IMR-90 (cell line): ENCODE results near the gene CFAP300. TPM values are rescaled to one million over a fixed set of nuclear protein-coding genes. Genes with fewer than 3 reads are reported as not detected.

ENCODE experiments used
- ATAC-seq: fragments of 200-7000 bp; cut with Tn5 transposase; 2 replicates; pipeline ENCODE4 v1.9.1; 2020; ENCODE audit warnings: low read depth, mild to moderate bottlenecking, moderate library complexity
- BruUV-seq: library from RNA; stranded (reverse); fragments of 400-500 nt; replicated peaks from 2 replicates; lab custom pipeline; 2021; lab: Mats Ljungman, UMichigan
- CTCF ChIA-PET: fragments of 300-600 bp; formaldehyde crosslinking; extraction: SDS; loops from one replicate; lab custom pipeline; 2021; ENCODE audit warnings: antibody characterized with exemption; lab: Yijun Ruan, JAX
- POLR2A ChIA-PET: fragments of 300-600 bp; sonication (Branson Sonifier 250); formaldehyde crosslinking; loops from one replicate; lab custom pipeline; 2022; ENCODE audit warnings: antibody characterized with exemption; ENCODE audit not compliant: unreplicated experiment; lab: Charles Lee
- DNase-seq: peaks from one replicate; pipeline ENCODE4 v3.0.0; 2013
- H2AFZ ChIP-seq: replicated peaks from 2 replicates; pipeline ENCODE3; 2013; ENCODE audit warnings: low read length, mild to moderate bottlenecking; ENCODE audit not compliant: poor library complexity
- H2AK5ac ChIP-seq: 2 replicates; pipeline ENCODE4 v1.6.1; 2013; ENCODE audit warnings: low read depth, low read length, inconsistent platforms
- H2AK9ac ChIP-seq: replicated peaks from 2 replicates; pipeline ENCODE3; 2013; ENCODE audit warnings: mild to moderate bottlenecking, low read depth, low read length, moderate library complexity; ENCODE audit not compliant: poor library complexity
- H2BK120ac ChIP-seq: 2 replicates; pipeline ENCODE4 v1.6.1; 2013; ENCODE audit warnings: low read depth, low read length, inconsistent platforms
- H2BK15ac ChIP-seq: 3 replicates; pipeline ENCODE4 v1.6.1; 2013; ENCODE audit warnings: low read depth, low read length, inconsistent platforms
- H2BK20ac ChIP-seq: 2 replicates; pipeline ENCODE4 v1.6.1; 2013; ENCODE audit warnings: low read depth, mild to moderate bottlenecking, inconsistent platforms, low read length, moderate library complexity
- H2BK5ac ChIP-seq: 2 replicates; pipeline ENCODE4 v1.6.1; 2013; ENCODE audit warnings: mild to moderate bottlenecking, low read depth, low read length, inconsistent platforms; ENCODE audit not compliant: poor library complexity, severe bottlenecking
- H3K14ac ChIP-seq: replicated peaks from 2 replicates; pipeline ENCODE4 v1.6.1; 2013; ENCODE audit warnings: low read depth, low read length, inconsistent platforms
- H3K18ac ChIP-seq: 2 replicates; pipeline ENCODE4 v1.6.1; 2013; ENCODE audit warnings: low read depth, low read length, control low read depth
- H3K23ac ChIP-seq: 2 replicates; pipeline ENCODE4 v1.6.1; 2013; ENCODE audit warnings: low read depth, low read length, inconsistent platforms
- H3K27ac ChIP-seq: 2 replicates; pipeline ENCODE4 v1.5.1; 2013; ENCODE audit warnings: mild to moderate bottlenecking, control low read depth, low read length; ENCODE audit not compliant: insufficient read depth
- H3K27me3 ChIP-seq: 2 replicates; pipeline ENCODE4 v1.6.1; 2013; ENCODE audit warnings: low read length; ENCODE audit not compliant: control insufficient read depth, insufficient read depth
- H3K36me3 ChIP-seq: 2 replicates; pipeline ENCODE4 v1.6.1; 2013; ENCODE audit warnings: low read length, mixed read lengths; ENCODE audit not compliant: control insufficient read depth, insufficient read depth
- H3K4ac ChIP-seq: 2 replicates; pipeline ENCODE4 v1.6.1; 2013; ENCODE audit warnings: low read depth, low read length, inconsistent platforms
- H3K4me1 ChIP-seq: 2 replicates; pipeline ENCODE4 v1.6.1; 2013; ENCODE audit warnings: low read length, mixed read lengths; ENCODE audit not compliant: control insufficient read depth, insufficient read depth
- H3K4me2 ChIP-seq: 2 replicates; pipeline ENCODE4 v1.6.1; 2013; ENCODE audit warnings: low read depth, mild to moderate bottlenecking, control low read depth, low read length, moderate library complexity
- H3K4me3 ChIP-seq: 2 replicates; pipeline ENCODE4 v1.5.1; 2013; ENCODE audit warnings: low read depth, mild to moderate bottlenecking, control low read depth, low read length, moderate library complexity; ENCODE audit not compliant: insufficient read depth
- H3K56ac ChIP-seq: 2 replicates; pipeline ENCODE4 v1.6.1; 2013; ENCODE audit warnings: low read length, inconsistent platforms; ENCODE audit not compliant: insufficient read depth; ENCODE audit errors: extremely low read depth
- H3K79me1 ChIP-seq, 2 experiments: 2 replicates each; pipeline ENCODE4 v1.6.1; 2013; ENCODE audit warnings: low read length in 2 of 2, inconsistent platforms in 1 of 2, low read depth in 1 of 2
- H3K9ac ChIP-seq: 2 replicates; pipeline ENCODE4 v1.6.1; 2013; ENCODE audit warnings: low read depth, low read length, control low read depth
- H3K9me1 ChIP-seq: 2 replicates; pipeline ENCODE4 v1.6.1; 2013; ENCODE audit warnings: low read length, inconsistent platforms; ENCODE audit not compliant: insufficient read depth
- H3K9me3 ChIP-seq: 2 replicates; pipeline ENCODE4 v1.6.1; 2013; ENCODE audit warnings: low read length; ENCODE audit not compliant: control insufficient read depth, insufficient read depth
- H4K20me1 ChIP-seq: 2 replicates; pipeline ENCODE4 v1.6.1; 2013; ENCODE audit warnings: low read length, inconsistent platforms; ENCODE audit not compliant: insufficient read depth
- H4K5ac ChIP-seq: 2 replicates; pipeline ENCODE4 v1.6.1; 2013; ENCODE audit warnings: mild to moderate bottlenecking, low read depth, low read length, control low read depth
- H4K8ac ChIP-seq, 2 experiments: 2 replicates each; pipeline ENCODE4 v1.6.1; 2013; ENCODE audit warnings: low read depth in 2 of 2, low read length in 2 of 2, control low read depth in 1 of 2, inconsistent platforms in 1 of 2
- H4K91ac ChIP-seq: 2 replicates; pipeline ENCODE4 v1.6.1; 2013; ENCODE audit warnings: low read depth, low read length, inconsistent platforms; ENCODE audit not compliant: insufficient read depth
- CEBPB ChIP-seq: IDR thresholded peaks from 2 replicates; pipeline ENCODE4 v1.6.1; 2012; ENCODE audit warnings: low read depth, low read length, improper control_type of control experiment
- CHD1 ChIP-seq: IDR thresholded peaks from 2 replicates; pipeline ENCODE4 v1.6.1; 2012; ENCODE audit warnings: low read depth, low read length, improper control_type of control experiment
- WGBS, 2 experiments: methylation state at CpG; one replicate each; pipeline versions ENCODE4 v1.1.5 to v1.1.7; 2013; ENCODE audit warnings: missing lambda C conversion rate in 2 of 2; ENCODE audit not compliant: insufficient read length in 1 of 2; ENCODE audit errors: extremely low coverage in 2 of 2; 5-methylcytosine and 5-hydroxymethylcytosine counted together
- dilution Hi-C: fragments of 300-500 bp; cut with HindIII; formaldehyde crosslinking; loops from one replicate; pipeline ENCODE4 v1.14.3; 2018; ENCODE audit warnings: low sequenced_read_pairs; ENCODE audit not compliant: unreplicated experiment
- in situ Hi-C: fragments of 300-500 bp; cut with MboI; formaldehyde crosslinking; loops from 3 replicates; pipeline ENCODE4 v1.14.3; 2019; ENCODE audit warnings: low sequenced_read_pairs, inconsistent platforms, mixed read lengths
- intact Hi-C: fragments of 100-400 bp; cut with micrococcal nuclease; formaldehyde crosslinking; loops from 2 replicates; pipeline ENCODE4 v1.10.0; 2022
- polyA plus RNA-seq, 3 experiments: library from polyadenylated mRNA; depleted of rRNA; stranded (reverse); fragments of >200 nt; gene quantifications; 2 replicates each; pipeline ENCODE4 v1.2.3, GENCODE V29; 2012; ENCODE audit warnings: low replicate concordance in 1 of 3
- total RNA-seq: library from RNA; depleted of rRNA; stranded (reverse); fragments of >200 nt; gene quantifications from 2 replicates; pipeline ENCODE4 v1.2.3, GENCODE V29; 2012

The CFAP300 gene
- total and polyA plus RNA-seq, 2 of the 4 experiments (the other 2 are of a cell fraction), result 0.90 to 1.8 TPM

DNA sequence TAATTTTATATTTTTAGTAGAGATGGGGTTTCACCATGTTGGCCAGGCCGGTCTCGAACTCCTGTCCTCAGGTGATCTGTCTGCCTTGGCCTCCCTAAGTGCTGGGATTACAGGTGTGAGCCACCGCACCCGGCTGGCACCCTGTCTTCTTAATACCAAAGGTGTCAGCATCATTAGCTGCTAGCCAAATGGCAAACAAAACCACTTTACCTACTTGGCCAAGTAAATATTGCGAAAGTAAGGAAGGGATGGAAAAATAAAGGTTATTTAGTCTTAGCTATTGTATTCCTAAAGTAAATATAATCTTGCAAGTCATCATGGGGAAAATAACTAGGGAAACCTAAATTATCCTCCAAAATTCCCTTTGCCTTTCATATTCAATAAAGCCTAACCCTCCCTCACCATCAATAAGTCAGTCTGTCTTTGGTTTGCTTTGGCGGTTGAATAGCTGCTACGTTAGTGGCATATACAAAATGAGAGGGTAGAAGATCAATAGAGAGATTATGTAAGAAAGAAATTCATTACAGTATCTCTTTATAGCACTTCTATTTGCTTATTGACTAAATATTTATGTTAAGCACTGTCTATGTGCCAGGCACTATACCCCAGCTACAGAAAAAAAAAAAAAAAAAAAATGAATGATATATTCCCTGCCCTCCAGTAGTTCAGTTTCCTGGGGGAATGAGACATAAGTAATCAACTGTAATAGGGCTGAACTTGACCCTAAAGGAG, 40.2 kb upstream of the CFAP300 start:
- Histone ChIP-seq H3K4me2 (no peak overlapping the region), H4K8ac (no peak overlapping the region), H2BK15ac (no peak overlapping the region), H2BK5ac (no peak overlapping the region), H3K4ac (no peak overlapping the region), H4K5ac (no peak overlapping the region), H3K79me1 (no peaks in the 10 kb centered on the region), H2BK120ac (no peak overlapping the region), H2BK20ac (no peak overlapping the region), H3K9ac (no peak overlapping the region), H3K9me1 (peaks cover 9% of the 10 kb centered on the region; the same call in 1 of the 2 replicates), H3K23ac (no peak overlapping the region), H2AK5ac (no peak overlapping the region), H3K56ac (no peak overlapping the region), H3K27ac (no peak overlapping the region), H4K91ac (no peak overlapping the region), H3K9me3 (no peaks in the 10 kb centered on the region), H3K27me3 (no peaks in the 10 kb centered on the region), H3K4me1 (peaks cover 10% of the 10 kb centered on the region), H3K4me3 (no peak overlapping the region), H4K20me1 (no peaks in the 10 kb centered on the region), H2AFZ (no peak overlapping the region), H3K18ac (no peak overlapping the region), H3K36me3 (no peaks in the 10 kb centered on the region), H3K14ac (no peak overlapping the region), H2AK9ac (no peak overlapping the region)
- dilution Hi-C loops (no loop called here), intact Hi-C loops (loop anchor here (5.0 kb wide), 3 partner anchors 90 to 575 kb away; partner anchors contain the start of genes ANGPTL5 and CEP126), in situ Hi-C loops (no loop called here)
- ATAC-seq (no peak), DNase-seq (no peak)
- CTCF ChIA-PET, result interaction anchor here (0.6 to 4.6 kb wide), 6 partner anchors 33 to 560 kb away, joined by 3 to 58 read pairs (median 6); partner anchors contain the start of gene CEP126
- POLR2A ChIA-PET, result interaction anchor here (0.6 kb wide), 1 partner anchor 178 kb away, joined by 3 read pairs; no protein-coding TSS in a partner anchor
- no CpG with 5 or more reads among the region's 7 CpGs for WGBS, 2 experiments
- no TSS peak for BruUV-seq
- TF ChIP-seq CEBPB (0 out of 2 replicates have a peak, but pooled peaks have one; percentile 28), CHD1 (no peak)
